NCI-H82 (cell line): ENCODE data around the gene GALNT18.
"Not testable (repeated sequence)": the region's sequence is repeated elsewhere in the genome, so short reads cannot be mapped to it uniquely, and the experiment has no call there.

Experiments used
- DNase-seq: peaks from one replicate; lab custom pipeline; 2025; lab: John Stamatoyannopoulos, UW

Gene GALNT18

DNA sequence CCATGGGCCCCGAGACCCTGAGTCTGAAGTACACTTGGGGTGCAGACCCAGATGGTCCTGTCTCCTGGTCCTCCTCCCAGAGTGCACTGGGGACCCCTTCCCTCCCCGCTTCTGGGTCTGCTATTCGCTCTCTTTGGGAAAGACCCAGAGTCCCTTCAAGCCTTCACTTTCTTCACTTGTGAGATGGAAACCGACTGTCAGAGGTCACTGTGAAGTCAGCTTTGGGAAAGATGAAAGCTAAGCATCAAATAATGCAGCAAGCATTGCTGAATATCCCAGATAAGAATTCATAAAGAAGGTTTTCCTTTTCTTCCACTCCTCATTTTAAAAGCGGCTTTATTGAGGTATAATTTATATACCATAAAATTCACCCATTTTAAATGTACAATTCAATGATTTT is 163.8 kb downstream of the GALNT18 start:
- DNase-seq: no peak

GRCh38 chr11:11456866-11457265 is 164.9 kb downstream of the GALNT18 start:
- DNase-seq: no peak

- no peak for DNase-seq
Measured at GRCh38 chr11:11454671-11455223, 167.1 kb downstream of the GALNT18 start.

- no peak for DNase-seq
Measured at GRCh38 chr11:11451501-11452005, 170.3 kb downstream of the GALNT18 start.

- no peak for DNase-seq
Measured at GRCh38 chr11:11450744-11451362, 171.0 kb downstream of the GALNT18 start.

GRCh38 chr11:11449327-11449726 is 172.5 kb downstream of the GALNT18 start:
- no peak for DNase-seq

GRCh38 chr11:11448626-11449025 is 173.2 kb downstream of the GALNT18 start:
- no peak for DNase-seq

- DNase-seq: not testable (repeated sequence)
Measured at GRCh38 chr11:11447601-11448000, 174.2 kb downstream of the GALNT18 start.

DNA sequence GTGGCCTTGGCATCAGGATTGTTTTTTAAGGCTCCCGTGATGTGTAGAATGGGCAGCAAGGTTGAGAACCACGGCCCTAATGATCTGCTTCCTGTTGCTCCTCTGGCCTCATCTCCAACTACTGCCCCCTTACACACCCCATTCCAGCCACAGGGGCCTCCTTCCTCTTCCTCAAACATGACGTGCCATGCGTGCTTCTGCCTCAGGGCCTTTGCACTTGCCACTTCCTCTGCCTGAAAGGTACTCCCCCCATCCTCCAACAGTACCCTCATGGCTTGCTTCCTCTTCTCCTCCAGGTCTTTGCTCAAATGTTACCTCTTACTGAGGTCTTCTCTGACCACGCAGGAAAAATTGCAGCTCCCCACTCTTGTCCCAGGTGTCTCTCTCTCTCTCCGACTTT is 174.8 kb downstream of the GALNT18 start:
- no peak for DNase-seq

- peak; percentile 4 for DNase-seq
Measured at GRCh38 chr11:11446564-11446963, 175.2 kb downstream of the GALNT18 start.

GRCh38 chr11:11445441-11446185 is 176.2 kb downstream of the GALNT18 start:
- DNase-seq: no peak

- DNase-seq: no peak
Measured at GRCh38 chr11:11444804-11445131, 177.0 kb downstream of the GALNT18 start.

DNA sequence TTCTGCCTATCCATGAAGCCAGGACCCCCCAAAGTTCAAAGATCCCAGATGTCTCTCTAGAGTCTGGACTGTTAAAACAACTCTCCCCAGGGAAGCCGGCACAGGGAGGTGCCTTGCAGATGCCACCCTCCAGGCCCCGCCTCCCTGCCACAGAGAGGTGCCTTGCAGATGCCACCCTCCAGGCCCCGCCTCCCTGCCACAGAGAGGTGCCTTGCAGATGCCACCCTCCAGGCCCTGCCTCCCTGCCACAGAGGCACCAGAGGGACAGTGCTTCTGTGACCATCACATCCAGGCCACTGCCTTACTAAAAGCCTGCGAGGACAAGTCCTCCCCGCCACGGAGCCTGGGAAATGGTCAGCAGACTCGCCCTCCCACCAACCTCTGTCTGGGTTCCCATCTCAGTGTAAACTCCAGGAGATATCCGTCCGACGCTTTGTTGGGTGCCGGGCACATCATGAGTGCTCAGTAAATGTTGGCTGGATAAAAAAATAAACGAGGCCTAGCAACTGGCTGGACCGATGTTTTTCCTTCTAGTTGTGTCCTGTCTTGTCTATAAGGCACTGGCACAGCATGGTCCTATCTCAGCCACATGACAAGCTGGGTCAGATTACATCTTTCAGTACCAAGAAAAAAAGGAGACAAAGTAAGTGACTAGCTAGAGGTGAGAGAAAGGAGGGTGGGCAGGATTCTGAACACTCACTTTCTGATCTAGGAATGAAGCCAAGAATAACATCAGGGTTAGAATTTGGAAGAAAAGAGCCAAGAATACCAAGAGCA is 177.6 kb downstream of the GALNT18 start:
- no peak for DNase-seq

DNA sequence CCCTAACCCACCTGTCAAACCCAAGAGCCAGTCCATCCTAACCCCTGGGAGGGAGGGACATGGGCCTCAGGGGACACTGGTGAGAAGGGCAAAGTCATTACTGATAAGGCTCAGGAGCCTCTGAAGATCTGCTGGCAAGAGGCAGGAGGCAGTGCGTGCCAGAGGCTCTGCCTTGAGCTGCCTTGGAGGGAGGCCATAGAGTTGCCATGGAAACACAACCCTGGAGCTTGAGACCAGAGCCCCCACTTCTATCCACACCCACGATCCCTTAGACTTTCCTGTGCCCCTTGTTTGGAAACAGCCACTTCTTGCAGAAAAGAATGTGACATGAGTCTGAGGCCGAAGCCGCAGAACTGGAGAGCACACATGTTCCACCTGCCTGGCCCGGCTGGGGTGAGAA is 179.0 kb downstream of the GALNT18 start:
- no peak for DNase-seq

DNA sequence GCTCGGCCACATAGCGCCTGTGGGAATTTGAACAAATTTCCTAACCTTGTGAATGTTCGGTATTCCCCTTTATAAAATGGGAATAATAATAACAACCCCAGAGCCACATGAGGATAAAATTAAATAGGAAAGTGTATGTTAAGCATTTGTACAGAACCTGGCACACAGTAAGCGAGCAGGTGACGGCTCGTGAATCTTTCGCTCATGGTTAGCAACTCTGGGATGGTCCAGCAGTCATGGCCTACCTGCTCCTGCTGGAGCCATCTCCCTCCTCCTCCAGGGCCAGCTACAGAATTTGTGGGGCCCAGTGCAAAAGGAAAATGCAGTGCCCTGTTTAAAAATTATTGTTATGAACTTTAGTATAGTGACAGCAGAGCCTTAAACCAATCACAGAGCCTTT is 180.3 kb downstream of the GALNT18 start:
- DNase-seq: no peak

DNA sequence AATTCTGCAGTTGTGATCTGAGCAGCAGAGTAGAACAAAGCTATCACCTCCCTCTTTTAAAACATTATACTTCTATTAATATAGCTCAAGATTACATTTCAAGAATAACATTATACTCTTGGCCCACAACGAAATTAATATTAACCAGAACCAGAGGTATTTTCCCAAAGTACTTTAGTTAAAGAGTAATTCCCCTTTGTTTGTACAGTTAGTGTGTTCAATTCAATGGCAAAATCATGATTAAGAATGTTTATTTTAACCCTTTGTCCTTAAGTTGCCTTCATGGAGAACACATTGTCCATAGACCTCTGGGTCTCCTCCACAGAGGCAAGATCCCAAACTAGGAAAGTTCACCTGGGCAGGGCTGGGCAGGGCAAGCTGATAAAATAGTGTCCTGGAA is 180.7 kb downstream of the GALNT18 start:
- DNase-seq: no peak

DNA sequence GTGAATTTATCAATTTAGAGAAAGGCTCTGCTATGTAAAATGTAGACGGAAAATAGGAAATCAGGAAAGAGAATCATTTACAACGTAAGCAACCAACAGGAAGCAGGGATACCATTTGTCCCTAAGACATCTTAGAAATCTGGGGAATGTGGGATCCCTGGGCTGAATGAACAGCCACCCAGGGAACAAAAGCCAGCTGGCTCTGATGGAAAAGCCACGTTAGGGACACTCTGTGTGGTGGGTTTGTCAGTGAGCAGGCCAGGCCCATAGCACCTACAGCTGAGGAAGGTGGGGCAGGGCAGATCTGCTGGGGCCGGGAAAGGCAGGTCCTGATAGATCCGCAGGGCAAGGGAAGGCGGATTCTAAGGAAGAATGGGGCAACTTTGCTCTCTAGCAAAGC is 181.7 kb downstream of the GALNT18 start:
- no peak for DNase-seq

DNA sequence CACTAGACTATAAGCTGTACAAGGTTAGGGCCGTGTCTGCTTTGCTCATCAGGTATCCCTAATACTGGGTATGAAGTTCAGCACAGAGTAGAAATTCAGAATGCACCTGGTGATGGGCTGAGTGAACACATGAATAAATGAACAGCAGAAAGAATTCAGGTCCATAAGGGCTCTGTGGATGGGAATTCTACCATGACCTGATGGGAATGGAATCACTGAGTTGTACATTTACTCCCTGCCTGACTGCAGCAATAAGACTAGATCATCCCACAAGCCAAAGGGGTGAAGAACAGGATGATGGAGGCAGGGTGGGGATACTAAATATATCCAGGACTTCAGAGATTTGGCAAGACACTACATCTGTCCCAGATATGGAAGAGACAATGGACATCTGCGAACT is 182.2 kb downstream of the GALNT18 start:
- no peak for DNase-seq

GRCh38 chr11:11436715-11437313 is 185.0 kb downstream of the GALNT18 start:
- no peak for DNase-seq

GRCh38 chr11:11435635-11436034 is 186.2 kb downstream of the GALNT18 start:
- peak; percentile 59 for DNase-seq

DNA sequence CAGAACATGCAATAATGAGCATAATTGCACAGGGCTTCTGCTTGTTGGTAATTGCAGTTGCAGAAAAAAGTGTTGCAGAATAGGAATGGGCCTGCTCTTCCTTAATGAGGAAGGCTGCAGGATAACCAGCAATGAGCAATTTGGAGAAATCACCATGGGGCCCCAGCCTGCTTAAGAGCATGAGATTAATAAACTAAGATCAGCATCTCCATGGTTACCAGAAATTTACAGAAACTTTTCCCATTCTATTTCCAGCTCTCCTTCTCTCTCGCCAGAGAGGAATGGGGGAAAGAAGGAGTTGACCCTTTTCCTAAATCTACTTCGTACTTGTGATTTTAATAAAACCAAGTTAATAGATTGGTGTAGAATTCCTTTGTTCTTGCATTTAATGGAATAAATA is 187.8 kb downstream of the GALNT18 start:
- no peak for DNase-seq

DNA sequence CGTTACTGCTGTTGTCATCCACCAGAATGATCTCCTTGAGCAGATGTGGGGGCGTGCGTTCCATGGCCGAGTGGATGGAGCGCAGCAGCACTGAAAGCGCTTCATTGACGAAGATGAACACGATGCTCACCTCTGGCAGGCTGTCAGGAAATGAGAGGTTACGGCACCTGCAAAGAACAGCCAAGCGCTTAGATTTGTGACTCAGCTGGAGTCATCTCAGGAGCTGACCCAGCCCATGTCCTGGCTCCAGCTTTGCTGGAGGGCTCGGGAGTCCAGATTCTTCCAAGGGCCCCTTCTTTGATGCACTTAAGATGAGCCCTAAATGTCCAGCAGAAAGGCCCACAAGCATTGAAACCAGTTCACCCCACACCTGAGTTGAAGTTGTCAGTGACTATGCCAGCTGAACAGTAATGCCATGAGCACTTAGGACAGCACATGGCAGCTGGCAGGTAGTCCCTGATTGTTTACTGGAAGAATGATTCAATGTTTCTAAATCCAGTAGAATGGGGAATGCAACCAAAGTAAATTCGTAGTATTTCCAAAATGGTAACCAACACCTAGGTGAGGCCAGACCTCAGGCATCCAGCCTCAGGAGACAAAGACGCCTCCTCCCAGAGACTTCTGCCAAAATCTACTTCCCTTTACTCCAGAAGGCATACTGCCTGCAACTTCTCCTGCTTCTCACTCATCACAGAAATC is 189.0 kb downstream of the GALNT18 start:
- DNase-seq: no peak
